Glutamatergic neuron (in vitro differentiated cells): ENCODE data around the gene KDM3A. TPM values are rescaled to one million over a fixed set of nuclear protein-coding genes. Genes with fewer than 3 reads are reported as not detected.

Experiments used
- DNase-seq: peaks from one replicate; pipeline ENCODE4 v3.0.0; 2022
- H3K27ac Mint-ChIP-seq: one replicate; pipeline ENCODE4 v1.8.0; 2020; ENCODE audit warnings: mild to moderate bottlenecking, mixed read lengths, inconsistent platforms; ENCODE audit not compliant: unreplicated experiment
- H3K27me3 Mint-ChIP-seq: one replicate; pipeline ENCODE4 v1.8.0; 2020; ENCODE audit warnings: mild to moderate bottlenecking, moderate library complexity, mixed read lengths, inconsistent platforms; ENCODE audit not compliant: unreplicated experiment
- H3K36me3 Mint-ChIP-seq: one replicate; pipeline ENCODE4 v1.8.0; 2020; ENCODE audit warnings: mild to moderate bottlenecking, mixed read lengths, inconsistent platforms; ENCODE audit not compliant: unreplicated experiment
- H3K4me1 Mint-ChIP-seq: one replicate; pipeline ENCODE4 v1.8.0; 2020; ENCODE audit warnings: mild to moderate bottlenecking, low read depth, mixed read lengths, inconsistent platforms; ENCODE audit not compliant: unreplicated experiment
- H3K4me3 Mint-ChIP-seq: one replicate; pipeline ENCODE4 v1.8.0; 2020; ENCODE audit warnings: mild to moderate bottlenecking, mixed read lengths, inconsistent platforms; ENCODE audit not compliant: unreplicated experiment
- H3K9me3 Mint-ChIP-seq: one replicate; pipeline ENCODE4 v1.8.0; 2020; ENCODE audit warnings: mild to moderate bottlenecking, moderate library complexity, mixed read lengths, inconsistent platforms; ENCODE audit not compliant: unreplicated experiment
- total RNA-seq: library from RNA; stranded (reverse); fragmentation: NEBNext Ultra II Directional; extraction: Animal tissue kit (Norgen Biotek cat#: 25700); gene quantifications from one replicate; pipeline ENCODE4 v1.2.1, GENCODE V29; 2021; ENCODE audit not compliant: unreplicated experiment
- TF ChIP-seq, protein P1 (sequence below): fragments of 200-600 bp; sonication (generic); IDR thresholded peaks from one replicate; pipeline ENCODE4 v1.5.0; 2021; ENCODE audit not compliant: partially characterized antibody, unreplicated experiment

KDM3A gene
- total RNA-seq, 1 donor from 2014 or later, result 80.3 TPM

DNA sequence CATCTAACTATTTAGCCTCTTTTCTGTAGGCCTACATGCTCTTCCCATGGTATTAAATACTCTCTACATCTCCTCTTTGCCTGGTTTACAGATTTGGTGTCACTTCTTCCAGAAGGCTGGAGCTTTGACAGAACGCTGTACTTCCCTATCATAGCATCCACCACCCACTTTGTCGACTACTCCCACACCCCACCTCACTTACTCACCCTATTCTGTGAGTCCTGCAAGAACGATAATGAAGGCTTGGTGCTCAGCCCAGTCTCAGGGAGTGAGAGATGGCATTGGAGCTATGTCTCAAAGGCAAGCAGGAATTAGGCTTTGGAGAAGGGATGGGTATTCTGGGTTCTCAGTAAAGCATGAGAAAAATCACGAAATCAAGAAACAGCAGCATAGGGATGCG lies 20.3 kb upstream of the KDM3A start:
- no peaks in the 10 kb centered on the region for H3K4me1 Mint-ChIP-seq
- H3K9me3 Mint-ChIP-seq, result peaks cover 3% of the 10 kb centered on the region
- H3K4me3 Mint-ChIP-seq, result no peak overlapping the region
- TF ChIP-seq, protein P1, sequence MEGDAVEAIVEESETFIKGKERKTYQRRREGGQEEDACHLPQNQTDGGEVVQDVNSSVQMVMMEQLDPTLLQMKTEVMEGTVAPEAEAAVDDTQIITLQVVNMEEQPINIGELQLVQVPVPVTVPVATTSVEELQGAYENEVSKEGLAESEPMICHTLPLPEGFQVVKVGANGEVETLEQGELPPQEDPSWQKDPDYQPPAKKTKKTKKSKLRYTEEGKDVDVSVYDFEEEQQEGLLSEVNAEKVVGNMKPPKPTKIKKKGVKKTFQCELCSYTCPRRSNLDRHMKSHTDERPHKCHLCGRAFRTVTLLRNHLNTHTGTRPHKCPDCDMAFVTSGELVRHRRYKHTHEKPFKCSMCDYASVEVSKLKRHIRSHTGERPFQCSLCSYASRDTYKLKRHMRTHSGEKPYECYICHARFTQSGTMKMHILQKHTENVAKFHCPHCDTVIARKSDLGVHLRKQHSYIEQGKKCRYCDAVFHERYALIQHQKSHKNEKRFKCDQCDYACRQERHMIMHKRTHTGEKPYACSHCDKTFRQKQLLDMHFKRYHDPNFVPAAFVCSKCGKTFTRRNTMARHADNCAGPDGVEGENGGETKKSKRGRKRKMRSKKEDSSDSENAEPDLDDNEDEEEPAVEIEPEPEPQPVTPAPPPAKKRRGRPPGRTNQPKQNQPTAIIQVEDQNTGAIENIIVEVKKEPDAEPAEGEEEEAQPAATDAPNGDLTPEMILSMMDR, result no peak
- no peaks in the 10 kb centered on the region for H3K27me3 Mint-ChIP-seq
- H3K36me3 Mint-ChIP-seq, result peaks cover 4% of the 10 kb centered on the region
- no peak for DNase-seq
- H3K27ac Mint-ChIP-seq, result no peak overlapping the region

DNA sequence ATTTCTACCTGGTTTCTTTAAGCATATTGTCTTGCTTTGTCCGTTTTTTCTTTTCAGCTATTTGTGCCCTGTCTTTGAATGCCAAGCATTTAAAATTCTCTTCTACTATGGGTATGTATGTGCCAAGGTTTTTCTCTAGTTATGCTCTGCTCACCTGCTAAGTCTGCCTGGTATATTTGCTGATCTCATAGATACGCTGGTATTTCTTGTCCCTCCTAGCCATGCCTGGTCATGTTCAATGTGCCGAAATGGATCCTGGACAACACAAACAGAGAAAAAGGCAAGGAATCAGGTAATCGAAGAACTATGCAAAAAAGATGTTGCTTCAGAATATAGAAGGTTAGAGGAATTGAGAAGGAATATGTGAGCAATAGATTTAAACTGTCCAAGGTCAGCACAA lies 14.9 kb upstream of the KDM3A start:
- DNase-seq, result no peak
- TF ChIP-seq, protein P1, result no peak
- Mint-ChIP-seq H3K4me1 (peaks cover 6% of the 10 kb centered on the region), H3K27ac (no peak overlapping the region), H3K4me3 (no peak overlapping the region), H3K27me3 (no peaks in the 10 kb centered on the region), H3K9me3 (peaks cover 3% of the 10 kb centered on the region), H3K36me3 (peaks cover 12% of the 10 kb centered on the region)

DNA sequence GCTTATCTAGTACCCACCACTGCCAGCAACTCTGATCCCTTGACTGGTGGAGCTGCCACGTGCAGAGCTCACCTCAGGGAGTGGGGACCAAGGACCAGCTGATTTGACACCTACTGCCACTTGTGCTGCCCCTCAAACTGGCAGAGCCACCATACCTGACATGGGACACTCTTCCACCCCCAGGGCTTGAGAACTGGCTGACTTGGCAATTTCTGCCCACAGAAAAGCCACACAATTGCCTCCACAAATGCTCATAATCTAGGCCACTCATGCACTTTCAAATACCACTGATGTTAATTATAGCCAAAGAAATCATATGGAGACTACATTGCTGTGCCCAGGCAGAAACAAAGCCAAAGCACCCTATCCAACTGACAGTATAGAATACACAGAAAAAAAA lies 11.8 kb upstream of the KDM3A start:
- peaks cover 6% of the 10 kb centered on the region for H3K4me1 Mint-ChIP-seq
- DNase-seq, result no peak
- peaks cover 12% of the 10 kb centered on the region for H3K36me3 Mint-ChIP-seq
- no peak overlapping the region for H3K4me3 Mint-ChIP-seq
- no peak overlapping the region for H3K27ac Mint-ChIP-seq
- TF ChIP-seq, protein P1, result no peak
- H3K9me3 Mint-ChIP-seq, result peaks cover 3% of the 10 kb centered on the region
- no peaks in the 10 kb centered on the region for H3K27me3 Mint-ChIP-seq

DNA sequence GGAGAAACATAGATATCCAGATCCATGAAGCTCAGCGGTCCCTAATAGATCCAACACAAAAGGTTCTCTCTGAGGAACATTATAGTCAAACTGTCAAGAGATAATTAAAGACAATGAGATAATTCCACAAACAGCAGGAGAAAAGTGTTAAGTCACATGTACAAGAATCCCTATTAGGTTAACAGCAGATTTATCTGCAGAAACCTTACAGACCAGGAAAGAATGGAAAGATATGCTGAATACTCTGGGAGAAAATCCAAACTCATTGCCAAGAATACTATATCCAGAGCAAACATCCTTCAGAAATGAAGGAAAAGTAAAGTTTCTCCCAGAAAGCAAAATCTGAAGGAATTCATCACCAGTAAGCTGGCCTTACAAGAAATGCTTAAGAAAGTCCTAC lies 10.8 kb upstream of the KDM3A start:
- Mint-ChIP-seq H3K27me3 (no peaks in the 10 kb centered on the region), H3K4me3 (no peak overlapping the region), H3K9me3 (no peaks in the 10 kb centered on the region), H3K36me3 (peaks cover 12% of the 10 kb centered on the region), H3K27ac (no peak overlapping the region), H3K4me1 (peaks cover 6% of the 10 kb centered on the region)
- TF ChIP-seq, protein P1, result no peak
- no peak for DNase-seq

DNA sequence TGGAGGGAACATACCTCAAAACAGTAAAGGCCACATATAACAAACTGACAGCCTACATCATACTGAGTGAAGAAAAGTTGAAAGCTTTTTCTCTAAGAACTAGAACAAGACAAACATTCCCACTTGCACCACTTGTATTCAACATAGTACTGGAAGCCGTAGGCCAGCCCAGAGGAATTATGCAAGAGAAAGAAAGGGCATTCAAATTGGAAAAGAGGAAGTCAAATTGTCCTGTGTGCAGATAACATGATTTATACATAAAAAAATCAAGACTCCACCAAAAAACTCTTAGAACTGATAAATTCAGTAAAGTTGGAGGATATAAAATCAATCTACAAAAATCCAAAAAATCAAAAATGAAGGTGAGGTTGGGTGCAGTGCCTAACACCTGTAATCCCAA lies 8.0 kb upstream of the KDM3A start:
- peaks cover under 1% of the 10 kb centered on the region for H3K4me1 Mint-ChIP-seq
- H3K27ac Mint-ChIP-seq, result no peak overlapping the region
- TF ChIP-seq, protein P1, result no peak
- H3K36me3 Mint-ChIP-seq, result peaks cover 27% of the 10 kb centered on the region
- H3K27me3 Mint-ChIP-seq, result peaks cover 3% of the 10 kb centered on the region
- DNase-seq, result no peak
- H3K4me3 Mint-ChIP-seq, result no peak overlapping the region
- H3K9me3 Mint-ChIP-seq, result no peaks in the 10 kb centered on the region
